GM18520 (cell line): ENCODE data around the gene ERMN.
"Not testable (repeated sequence)": the region's sequence is repeated elsewhere in the genome, so short reads cannot be mapped to it uniquely, and the experiment has no call there.

Experiments used
- ATAC-seq: cut with Tn5 transposase; IDR thresholded peaks from one replicate; pipeline ENCODE4 v1.9.1; 2021; ENCODE audit not compliant: unreplicated experiment

Gene ERMN

DNA sequence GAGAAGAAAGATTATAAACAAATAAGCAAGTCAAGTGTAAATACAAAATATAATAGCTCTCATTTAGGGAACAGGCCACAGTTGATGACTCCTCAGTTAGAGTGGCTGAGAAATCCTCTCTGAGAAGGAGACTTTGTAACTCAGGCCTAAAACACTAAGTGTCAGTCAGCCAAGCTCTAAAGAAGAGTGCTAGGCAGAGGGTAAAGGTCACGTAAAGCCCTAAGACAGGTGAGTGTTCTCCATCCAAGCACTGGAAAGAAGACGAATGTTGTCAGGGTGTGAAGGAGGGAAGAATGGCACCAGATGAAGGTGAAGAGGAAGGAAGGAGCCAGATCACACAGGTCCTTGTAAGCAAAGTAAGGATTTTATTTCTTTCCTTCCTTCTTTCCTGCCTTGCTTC is 24.3 kb downstream of the ERMN start:
- no peak for ATAC-seq

DNA sequence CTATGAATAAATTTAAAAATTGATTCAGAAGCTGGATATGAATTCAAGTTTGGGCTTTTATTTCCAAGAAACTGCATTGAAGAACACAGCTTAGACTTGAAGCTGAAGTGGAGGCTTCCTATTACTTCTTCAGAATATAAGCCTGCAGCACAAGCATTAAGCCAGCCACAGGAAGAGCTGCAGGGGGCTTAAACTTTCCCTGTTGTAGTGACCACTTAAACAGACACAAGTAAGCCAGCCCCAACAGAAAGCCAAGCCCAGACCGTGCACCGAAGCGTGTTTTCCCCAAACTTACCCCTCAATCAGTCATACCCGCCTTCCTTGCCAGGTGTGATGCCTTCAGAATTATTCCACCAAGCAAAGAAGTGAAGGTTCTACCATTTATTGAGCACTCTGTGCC is 28.7 kb downstream of the ERMN start:
- no peak for ATAC-seq

DNA sequence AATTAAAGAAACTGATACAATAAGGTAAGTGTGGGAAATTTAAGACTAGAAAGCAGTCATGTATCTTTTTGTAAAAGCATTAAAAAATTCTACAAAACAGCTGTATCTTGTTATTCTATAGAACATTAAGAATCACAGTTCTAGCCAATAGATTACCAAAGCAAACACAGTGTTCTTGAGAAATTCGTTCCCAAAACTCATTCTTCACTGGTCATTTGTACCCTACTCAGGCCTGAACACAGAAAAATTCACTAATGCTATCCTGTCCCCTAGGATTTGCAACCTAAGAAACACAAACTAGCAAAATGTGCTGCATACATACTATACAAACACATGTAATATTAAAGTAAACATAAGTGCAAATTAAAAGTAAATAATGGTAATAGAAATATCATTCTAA is 29.1 kb downstream of the ERMN start:
- ATAC-seq = no peak

DNA sequence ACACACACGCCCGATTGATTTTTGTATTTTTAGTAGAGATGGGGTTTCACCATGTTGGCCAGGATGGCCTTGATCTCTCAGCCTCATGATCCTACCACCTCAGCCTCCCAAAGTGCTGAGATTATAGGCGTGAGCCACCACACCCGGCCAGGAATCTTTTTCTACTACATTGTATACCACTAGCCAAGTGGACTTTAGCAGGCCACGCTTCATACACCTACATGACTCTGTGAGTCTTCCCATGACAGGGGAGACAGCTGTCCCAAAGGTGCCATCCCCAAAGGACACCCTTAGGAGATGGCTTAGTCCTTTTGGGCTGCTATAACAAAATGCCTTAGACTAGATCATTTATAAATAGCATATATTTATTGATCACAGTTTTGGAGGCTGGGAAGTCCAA is 32.8 kb downstream of the ERMN start:
- ATAC-seq = no peak

DNA sequence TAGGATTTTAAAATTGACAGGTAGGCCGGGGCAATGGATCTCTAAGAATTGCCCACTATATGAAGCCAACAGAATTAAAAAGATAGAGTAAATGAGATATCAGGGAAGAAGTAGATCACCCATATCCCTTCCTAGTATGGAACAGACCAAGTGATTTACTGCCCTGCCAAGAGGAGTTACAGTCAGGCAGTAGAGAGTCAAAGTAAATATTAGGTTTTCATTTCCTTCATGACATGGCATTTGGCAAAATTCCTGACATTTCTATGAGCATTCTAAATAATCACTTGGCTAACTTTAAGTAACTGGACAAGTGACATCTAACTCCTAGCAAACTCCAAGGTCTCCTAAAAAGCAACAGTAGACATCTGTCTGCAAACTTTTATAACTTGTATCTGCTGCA is 34.6 kb downstream of the ERMN start:
- ATAC-seq = no peak

DNA sequence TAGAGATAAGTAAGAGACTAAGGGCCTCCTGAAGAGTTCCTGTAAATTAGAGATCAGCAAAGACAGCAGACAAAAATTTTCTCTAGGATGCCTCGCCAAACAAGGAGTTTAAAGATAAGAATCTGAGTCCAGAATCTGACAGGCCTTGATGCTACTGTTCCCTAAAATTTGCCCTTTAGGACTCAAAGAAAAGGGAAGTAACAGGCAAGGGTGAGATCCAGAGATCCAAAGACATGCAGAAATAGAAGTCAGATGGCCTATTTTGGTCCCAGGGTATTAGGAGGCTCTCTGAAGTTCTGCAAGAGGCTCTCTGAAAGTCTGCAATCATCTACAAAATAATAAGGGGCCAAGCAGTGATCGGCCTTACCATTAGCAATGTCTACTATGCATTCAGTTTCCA is 35.1 kb downstream of the ERMN start:
- ATAC-seq = no peak

DNA sequence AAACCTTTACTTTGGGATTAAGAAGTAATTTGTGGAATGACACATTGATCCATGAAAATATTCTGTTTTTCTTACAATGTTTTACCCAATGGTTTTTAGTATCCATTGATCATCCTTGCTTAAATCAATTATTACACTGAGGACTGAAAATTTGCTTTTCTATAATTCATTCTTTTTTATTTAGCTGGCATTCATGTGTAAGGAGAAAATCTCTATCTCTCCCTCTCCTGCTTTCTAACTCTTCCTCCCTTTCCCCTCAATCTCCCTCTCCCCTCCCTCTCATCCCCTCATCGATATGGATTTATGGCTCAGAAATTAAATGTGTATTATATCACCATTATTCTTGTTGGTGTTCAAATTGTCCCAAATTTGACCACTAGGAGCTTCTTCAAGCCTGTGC is 38.5 kb downstream of the ERMN start:
- no peak for ATAC-seq

DNA sequence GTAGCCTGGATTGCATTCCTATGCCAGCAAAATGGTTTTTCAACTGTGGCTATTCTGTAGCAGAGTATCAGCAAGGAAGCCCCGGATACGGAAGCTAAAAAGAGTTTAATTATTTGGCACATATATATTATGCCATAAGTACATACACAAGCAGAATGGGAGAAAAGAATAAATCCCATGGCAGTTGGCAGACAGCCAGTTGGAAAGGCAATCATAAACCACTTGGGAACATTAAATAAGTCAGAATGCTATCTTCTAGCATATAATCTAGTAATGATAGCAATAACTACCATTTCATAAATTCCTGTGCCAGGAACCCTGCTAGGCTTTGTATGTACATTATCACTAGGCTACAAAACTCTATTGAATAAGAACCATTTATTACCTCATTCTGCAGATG is 42.2 kb downstream of the ERMN start:
- ATAC-seq = no peak

DNA sequence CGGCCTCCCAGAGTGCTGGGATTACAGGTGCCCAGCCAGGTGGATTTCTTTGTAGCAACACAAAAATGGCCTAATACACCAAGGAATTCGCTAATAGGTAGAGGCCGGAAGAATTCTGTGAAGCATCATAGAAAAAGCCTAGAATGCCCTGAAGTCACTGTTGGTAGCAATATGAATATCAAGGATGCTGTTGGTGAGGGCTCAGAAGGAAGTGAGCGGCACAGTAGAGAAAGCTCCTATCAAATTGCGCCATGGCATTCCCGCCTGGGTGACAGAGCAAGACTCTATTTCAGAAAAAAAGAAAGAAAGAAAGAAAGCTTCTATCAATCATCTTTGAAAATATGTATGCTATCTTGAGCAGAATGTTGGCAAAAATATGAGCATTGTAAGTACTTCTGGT is 44.3 kb downstream of the ERMN start:
- ATAC-seq = no peak

DNA sequence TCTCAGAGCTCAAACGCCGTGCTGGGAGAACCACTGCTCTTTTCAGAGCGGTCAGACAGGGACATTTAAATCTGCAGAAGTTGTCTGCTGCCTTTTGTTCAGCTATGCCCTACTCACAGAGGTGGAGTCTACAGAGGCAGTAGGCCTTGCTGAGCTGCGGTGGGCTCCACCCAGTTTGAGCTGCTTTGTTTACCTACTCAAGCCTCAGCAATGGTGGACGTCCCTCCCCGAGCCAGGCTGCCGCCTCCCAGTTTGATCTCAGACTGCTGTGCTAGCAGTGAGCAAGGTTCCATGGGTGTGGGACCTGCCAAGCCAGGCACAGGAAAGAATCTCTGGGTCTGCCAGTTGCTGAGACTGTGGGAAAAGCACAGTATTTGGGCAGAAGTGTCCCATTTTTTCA is 46.3 kb downstream of the ERMN start:
- ATAC-seq = not testable (repeated sequence)

DNA sequence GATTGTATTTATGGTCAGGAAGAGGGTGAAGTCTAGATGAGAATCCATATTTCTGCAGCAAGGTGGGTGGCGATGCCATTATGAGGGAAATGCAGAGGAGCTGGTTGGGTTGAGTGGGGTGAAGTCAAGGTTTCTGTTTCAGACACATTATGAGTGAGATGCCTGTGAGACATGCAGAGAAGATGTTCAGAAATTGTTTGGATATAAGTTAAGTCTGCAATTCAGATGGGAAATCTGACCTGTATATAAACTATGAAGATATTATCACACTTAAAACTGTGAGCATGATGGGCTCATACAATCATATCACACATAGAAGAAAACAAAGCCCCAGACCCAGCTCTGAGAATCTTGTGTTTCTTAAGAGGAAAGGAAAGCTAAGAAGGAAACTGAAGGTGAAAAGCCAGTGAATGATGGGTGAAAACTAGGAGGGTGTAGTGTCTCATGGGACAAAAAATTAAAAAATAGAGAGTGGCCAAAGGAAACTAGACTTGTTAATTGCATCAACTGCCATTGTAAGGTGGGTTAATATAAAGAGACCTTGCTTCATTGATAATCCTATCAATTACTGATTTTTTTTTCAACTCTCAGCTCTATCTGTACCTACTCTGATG is 53.9 kb downstream of the ERMN start:
- ATAC-seq = peak; percentile 29

DNA sequence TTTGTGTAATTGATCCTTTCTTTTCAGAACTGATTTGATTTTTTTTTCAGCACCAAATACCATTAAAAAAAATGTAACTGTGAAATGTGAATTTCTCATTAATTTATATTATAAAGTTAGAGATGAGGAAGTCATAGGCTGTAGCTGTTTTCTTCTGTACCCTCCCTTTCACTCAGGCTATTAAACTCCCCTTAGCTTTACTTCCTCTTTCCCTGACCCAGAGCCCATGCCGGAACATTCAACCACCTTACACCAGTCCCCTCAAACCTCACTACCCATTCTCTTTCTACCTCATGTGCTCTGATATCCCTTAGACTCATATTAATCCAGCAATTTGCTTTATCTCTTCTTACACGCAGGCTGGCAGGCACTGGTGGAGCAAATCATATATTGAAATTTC is 55.7 kb downstream of the ERMN start:
- no peak for ATAC-seq

DNA sequence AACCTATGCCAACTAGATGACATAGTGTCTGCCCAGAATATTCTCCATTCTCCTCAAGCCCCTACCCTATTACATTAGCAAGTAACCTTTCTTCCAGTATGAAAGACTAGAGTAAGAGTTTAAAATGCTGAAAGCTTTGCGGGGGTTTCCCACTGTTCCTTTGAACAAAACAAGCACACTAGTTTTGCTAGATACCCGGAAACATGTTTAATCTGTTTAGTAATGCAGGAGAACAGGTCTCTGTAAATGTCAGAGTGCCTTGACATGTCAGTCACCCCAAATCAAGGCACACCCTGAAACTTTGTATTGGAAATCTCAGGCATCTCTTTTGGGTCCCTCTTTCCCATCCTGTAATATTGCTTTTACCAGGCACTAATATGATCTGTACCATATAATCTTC is 56.6 kb downstream of the ERMN start:
- ATAC-seq = no peak
